HG03280 (cell line): ENCODE measurements around the gene ZNF787.
"Not testable (repeated sequence)": the region's sequence is repeated elsewhere in the genome, so short reads cannot be mapped to it uniquely, and the experiment has no call there.

ENCODE experiments used
- ATAC-seq: cut with Tn5 transposase; IDR thresholded peaks from one replicate; pipeline ENCODE4 v1.9.1; 2021; ENCODE audit warnings: mild to moderate bottlenecking, moderate library complexity; ENCODE audit not compliant: unreplicated experiment

Gene ZNF787

DNA sequence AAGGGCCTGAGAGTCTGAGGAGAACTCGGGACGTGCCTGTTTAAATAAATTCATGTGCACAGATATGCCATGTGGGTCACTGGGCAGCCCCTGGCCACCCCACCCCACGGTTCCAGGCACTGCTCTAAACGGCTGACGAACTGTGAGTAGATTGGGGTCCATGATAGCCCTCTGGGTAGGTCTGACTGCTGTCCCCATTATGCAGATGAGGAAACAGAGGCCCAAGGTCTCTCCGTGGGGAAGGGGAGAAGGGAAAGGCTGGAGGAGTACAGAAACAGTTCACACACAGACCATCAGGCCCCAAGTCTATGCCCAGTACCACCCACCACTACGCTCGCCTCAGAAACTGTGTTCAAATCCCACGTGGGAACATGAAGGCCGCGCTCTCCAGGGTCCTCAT is 14.1 kb downstream of the ZNF787 start:
- no peak for ATAC-seq

DNA sequence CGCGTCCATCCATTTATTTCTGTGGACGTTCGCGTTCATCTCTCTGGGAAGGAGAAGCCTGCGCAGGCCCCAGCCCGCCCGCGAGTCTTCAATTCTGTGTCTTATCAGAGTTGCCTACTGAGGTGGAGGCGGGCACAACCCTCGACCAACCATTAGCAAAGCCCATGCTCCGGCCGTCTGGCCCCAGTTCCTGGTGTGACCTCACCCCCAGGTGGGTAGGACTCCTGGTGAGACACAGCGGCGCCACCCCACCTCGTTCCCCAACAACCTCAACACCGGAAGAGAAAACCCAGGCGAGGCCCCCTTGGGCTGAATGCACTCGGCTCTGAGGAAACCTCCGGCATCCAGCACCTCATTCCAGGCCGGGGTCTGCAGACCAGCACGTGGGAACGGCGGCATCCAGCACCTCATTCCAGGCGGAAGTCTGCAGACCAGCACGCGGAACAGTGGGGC is 14.7 kb downstream of the ZNF787 start:
- no peak for ATAC-seq

- not testable (repeated sequence) for ATAC-seq
These were observed 15.2 kb downstream of the ZNF787 start for GRCh38 chr19:56105831-56106396.

- ATAC-seq: no peak
These were observed 15.9 kb downstream of the ZNF787 start for GRCh38 chr19:56105090-56105701.

DNA sequence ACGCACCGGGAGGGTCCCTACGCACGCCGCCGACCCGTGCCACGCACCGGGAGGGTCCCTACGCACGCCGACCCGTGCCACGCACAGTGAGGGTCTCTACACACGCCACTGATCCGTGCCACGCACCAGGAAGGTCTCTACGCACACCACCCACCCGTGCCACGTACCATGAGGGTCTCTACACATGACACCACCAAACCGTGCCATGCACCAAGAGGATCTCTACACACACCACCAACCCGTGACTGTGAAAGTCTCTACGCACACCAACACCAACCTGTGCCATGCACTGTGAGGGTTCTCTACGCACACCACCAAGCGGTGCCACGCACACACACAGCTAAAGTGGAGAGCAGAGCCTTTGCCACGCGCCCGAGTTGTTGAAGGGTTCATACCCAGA is 16.7 kb downstream of the ZNF787 start:
- no peak for ATAC-seq

- no peak for ATAC-seq
These were observed 18.0 kb downstream of the ZNF787 start for GRCh38 chr19:56103027-56103614.

- no peak for ATAC-seq
These were observed 19.2 kb downstream of the ZNF787 start for GRCh38 chr19:56101746-56102535.

DNA sequence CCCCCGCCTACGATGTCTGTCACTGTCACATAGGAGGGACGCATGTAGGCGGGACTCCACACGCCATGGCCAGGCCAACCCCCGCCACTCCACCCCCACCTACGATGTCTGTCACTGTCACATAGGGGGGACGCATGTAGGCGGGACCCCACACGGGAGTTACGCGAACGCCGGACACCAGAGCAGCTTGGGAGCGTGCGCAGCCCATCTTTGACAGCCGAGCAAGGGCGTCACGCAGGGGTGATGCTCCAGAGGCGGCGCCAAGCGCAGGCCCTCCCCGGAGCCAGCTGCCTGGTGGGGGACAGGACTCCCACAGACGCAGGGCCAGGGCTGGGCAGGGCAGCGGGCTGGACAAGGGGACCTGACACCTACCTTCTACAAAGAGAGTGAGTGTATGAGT is 20.0 kb downstream of the ZNF787 start:
- ATAC-seq: no peak

- ATAC-seq: no peak
These were observed 21.2 kb downstream of the ZNF787 start for GRCh38 chr19:56099638-56100539.

GRCh38 chr19:56098731-56099568 is 22.1 kb downstream of the ZNF787 start:
- no peak for ATAC-seq

DNA sequence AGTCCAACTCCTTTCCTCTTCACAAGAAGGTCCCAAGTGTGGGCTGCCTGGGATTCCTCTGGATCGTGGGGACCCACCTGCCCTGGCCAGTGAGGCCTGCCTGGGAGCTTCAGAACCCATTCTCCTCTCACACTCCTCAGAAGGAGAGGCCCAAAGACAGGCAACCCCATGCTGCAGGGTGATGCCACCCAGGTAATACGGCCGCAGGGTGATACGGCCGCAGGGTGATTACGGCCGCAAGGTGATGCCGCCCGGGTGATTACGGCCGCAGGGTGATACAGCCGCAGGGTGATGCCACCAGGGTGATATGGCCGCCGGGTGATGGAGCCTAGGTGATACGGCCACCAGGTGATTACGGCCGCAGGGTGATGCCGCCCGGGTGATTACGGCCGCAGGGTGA is 22.9 kb downstream of the ZNF787 start:
- not testable (repeated sequence) for ATAC-seq

DNA sequence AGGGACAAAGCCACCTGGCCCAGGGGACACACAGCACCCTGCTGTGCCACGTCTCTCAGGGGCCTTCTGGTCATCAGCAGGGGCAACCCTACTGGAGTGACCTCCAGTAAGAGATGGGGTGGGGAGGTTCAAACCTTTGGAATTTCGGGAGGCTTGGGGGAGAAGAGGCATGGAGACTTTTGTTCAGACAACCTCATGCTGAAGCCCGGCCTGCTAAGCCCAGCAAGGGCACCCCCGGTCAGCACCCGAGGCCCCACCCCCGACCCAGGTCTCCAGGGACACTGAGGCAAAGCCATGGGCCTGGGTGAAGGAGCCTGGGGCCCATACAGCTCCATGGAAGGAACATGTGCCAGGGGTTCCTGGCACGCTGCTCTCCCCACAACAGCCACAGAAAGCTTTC is 23.3 kb downstream of the ZNF787 start:
- ATAC-seq: no peak

- ATAC-seq: no peak
These were observed 23.8 kb downstream of the ZNF787 start for GRCh38 chr19:56097306-56097705.

GRCh38 chr19:56096665-56097064 is 24.4 kb downstream of the ZNF787 start:
- ATAC-seq: no peak

GRCh38 chr19:56094449-56094848 is 26.6 kb downstream of the ZNF787 start:
- no peak for ATAC-seq

- ATAC-seq: no peak
These were observed 28.1 kb downstream of the ZNF787 start for GRCh38 chr19:56092685-56093631.

DNA sequence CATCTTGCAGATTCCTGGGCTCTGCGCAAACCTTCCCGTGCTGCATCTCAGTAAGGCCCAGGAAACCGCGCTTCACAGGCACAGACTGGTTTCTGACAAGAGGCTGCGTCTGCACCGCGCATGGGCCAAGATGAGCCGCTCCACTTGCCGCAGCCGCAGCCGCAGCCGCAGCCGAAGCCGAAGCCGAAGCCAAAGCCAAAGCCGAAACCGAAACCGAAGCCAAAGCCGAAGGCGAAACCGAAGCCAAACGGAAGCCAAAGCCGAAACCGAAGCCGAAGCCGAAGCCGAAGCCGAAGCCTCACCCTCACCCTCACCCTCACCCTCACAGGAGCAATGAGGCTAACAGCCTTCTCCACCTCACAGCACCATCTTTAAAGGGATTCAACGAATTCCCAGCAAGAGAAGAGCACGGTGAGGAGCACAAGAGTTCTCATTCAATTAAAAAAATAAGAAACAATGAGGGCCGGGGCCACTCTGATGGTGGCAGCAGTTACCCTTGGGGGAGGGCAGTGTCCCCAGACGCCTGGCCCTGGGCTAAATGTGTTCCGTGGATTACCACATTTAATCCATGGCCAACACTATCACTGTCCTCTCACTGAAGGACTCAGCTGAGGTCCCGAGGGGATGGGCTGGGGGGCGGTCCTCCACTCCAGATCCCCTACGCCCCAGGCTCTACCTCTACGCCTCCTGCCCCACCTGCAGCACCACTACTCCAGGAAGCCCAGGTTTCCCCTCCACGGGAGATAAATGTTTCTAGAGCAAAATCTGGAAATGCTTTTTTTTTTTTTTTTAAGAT is 29.1 kb downstream of the ZNF787 start:
- no peak for ATAC-seq

GRCh38 chr19:56091066-56091490 is 30.0 kb downstream of the ZNF787 start:
- no peak for ATAC-seq
